H9 (cell line): ENCODE measurements around the gene WNT9A. TPM values are rescaled to one million over a fixed set of nuclear protein-coding genes. Genes with fewer than 3 reads are reported as not detected.

ENCODE experiments used
- DNase-seq: peaks from one replicate; pipeline ENCODE4 v3.0.0-alpha.2; 2017
- H2AFZ ChIP-seq: one replicate; pipeline ENCODE4 v1.6.1; 2013; ENCODE audit warnings: mild to moderate bottlenecking, low read length, control low read depth, moderate library complexity
- H2AK5ac ChIP-seq: 2 replicates; pipeline ENCODE4 v1.6.1; 2013; ENCODE audit warnings: low read length, control low read depth, mixed read lengths; ENCODE audit not compliant: insufficient read length
- H2BK120ac ChIP-seq: one replicate; pipeline ENCODE4 v1.6.1; 2013; ENCODE audit warnings: low read depth, mild to moderate bottlenecking, low read length, control low read depth, inconsistent platforms; ENCODE audit not compliant: poor library complexity, severe bottlenecking
- H2BK12ac ChIP-seq: 2 replicates; pipeline ENCODE4 v1.6.1; 2013; ENCODE audit warnings: low read length, control low read depth, mixed read lengths, low read depth; ENCODE audit not compliant: insufficient read length
- H2BK15ac ChIP-seq: 2 replicates; pipeline ENCODE4 v1.6.1; 2013; ENCODE audit warnings: low read depth, low read length, control low read depth
- H2BK20ac ChIP-seq: one replicate; pipeline ENCODE4 v1.6.1; 2013; ENCODE audit warnings: low read depth, mild to moderate bottlenecking, low read length, control low read depth, inconsistent platforms; ENCODE audit not compliant: poor library complexity, severe bottlenecking
- H2BK5ac ChIP-seq: 2 replicates; pipeline ENCODE4 v1.6.1; 2013; ENCODE audit warnings: low read length, control low read depth, mixed read lengths; ENCODE audit not compliant: insufficient read length
- H3K14ac ChIP-seq: 2 replicates; pipeline ENCODE4 v1.6.1; 2013; ENCODE audit warnings: low read length, control low read depth; ENCODE audit not compliant: insufficient read depth
- H3K18ac ChIP-seq: 2 replicates; pipeline ENCODE4 v1.6.1; 2013; ENCODE audit warnings: low read depth, mild to moderate bottlenecking, mixed read lengths, low read length, control low read depth; ENCODE audit not compliant: insufficient read length
- H3K23ac ChIP-seq: 2 replicates; pipeline ENCODE4 v1.6.1; 2013; ENCODE audit warnings: low read length, control low read depth, mixed read lengths, low read depth; ENCODE audit not compliant: insufficient read length
- H3K23me2 ChIP-seq: 2 replicates; pipeline ENCODE4 v1.6.1; 2013; ENCODE audit warnings: low read depth, mild to moderate bottlenecking, mixed read lengths, low read length, control low read depth; ENCODE audit not compliant: insufficient read length, poor library complexity, severe bottlenecking
- H3K27ac ChIP-seq: 2 replicates; pipeline ENCODE4 v1.5.1; 2013; ENCODE audit warnings: low read length, control low read depth, mixed read lengths, low read depth; ENCODE audit not compliant: insufficient read length
- H3K27me3 ChIP-seq: 2 replicates; pipeline ENCODE4 v1.6.1; 2013; ENCODE audit warnings: low read length, control low read depth, inconsistent platforms; ENCODE audit not compliant: insufficient read depth
- H3K4ac ChIP-seq: 2 replicates; pipeline ENCODE4 v1.6.1; 2013; ENCODE audit warnings: low read depth, mild to moderate bottlenecking, control low read depth, inconsistent platforms, low read length, moderate library complexity
- H3K4me1 ChIP-seq: 2 replicates; pipeline ENCODE4 v1.6.1; 2013; ENCODE audit warnings: low read length, control low read depth, inconsistent platforms; ENCODE audit not compliant: insufficient read depth
- H3K4me2 ChIP-seq: 2 replicates; pipeline ENCODE4 v1.6.1; 2013; ENCODE audit warnings: low read length, control low read depth, mixed read lengths; ENCODE audit not compliant: insufficient read length, insufficient read depth
- H3K56ac ChIP-seq: 2 replicates; pipeline ENCODE4 v1.6.1; 2013; ENCODE audit warnings: low read depth, mild to moderate bottlenecking, mixed read lengths, low read length, control low read depth; ENCODE audit not compliant: insufficient read length
- H3K79me1 ChIP-seq: 2 replicates; pipeline ENCODE4 v1.6.1; 2013; ENCODE audit warnings: low read depth, mild to moderate bottlenecking, moderate library complexity, low read length, control low read depth, inconsistent platforms; ENCODE audit not compliant: insufficient read depth, poor library complexity, severe bottlenecking
- H3K79me2 ChIP-seq: 2 replicates; pipeline ENCODE4 v1.6.1; 2013; ENCODE audit warnings: low read length, control low read depth, inconsistent platforms; ENCODE audit not compliant: insufficient read depth
- H3K9ac ChIP-seq: 2 replicates; pipeline ENCODE4 v1.6.1; 2013; ENCODE audit warnings: low read length, control low read depth, mixed read lengths; ENCODE audit not compliant: insufficient read length; ENCODE audit errors: extremely low read depth
- H3K9me3 ChIP-seq: one replicate; pipeline ENCODE4 v1.6.1; 2013; ENCODE audit warnings: low read depth, low read length, inconsistent platforms; ENCODE audit not compliant: control insufficient read depth
- H3T11ph ChIP-seq: one replicate; pipeline ENCODE4 v1.6.1; 2013; ENCODE audit warnings: mild to moderate bottlenecking, low read length, control low read depth, inconsistent platforms
- H4K20me1 ChIP-seq: one replicate; pipeline ENCODE4 v1.6.1; 2013; ENCODE audit not compliant: control insufficient read depth, insufficient read length, insufficient read depth
- H4K5ac ChIP-seq: 2 replicates; pipeline ENCODE4 v1.6.1; 2013; ENCODE audit warnings: low read depth, mild to moderate bottlenecking, mixed read lengths, low read length, control low read depth; ENCODE audit not compliant: insufficient read length
- H4K8ac ChIP-seq: replicated peaks from 2 replicates; pipeline ENCODE4 v1.6.1; 2013; ENCODE audit warnings: low read length, control low read depth, mixed read lengths, low read depth; ENCODE audit not compliant: insufficient read length
- H4K91ac ChIP-seq: 2 replicates; pipeline ENCODE4 v1.6.1; 2013; ENCODE audit warnings: low read depth, mild to moderate bottlenecking, moderate library complexity, mixed read lengths, low read length, control low read depth; ENCODE audit not compliant: insufficient read length
- H3K27ac Mint-ChIP-seq, 3 experiments: 2 replicates in 2 of 3; 3 replicates in 1 of 3; pipeline ENCODE4 v1.8.0; 2020 to 2021; ENCODE audit warnings: mixed read lengths in 3 of 3, mild to moderate bottlenecking in 1 of 3, moderate library complexity in 1 of 3
- H3K27me3 Mint-ChIP-seq: 2 replicates; pipeline ENCODE4 v1.8.0; 2021; ENCODE audit warnings: low read depth, mild to moderate bottlenecking, moderate library complexity, mixed read lengths
- H3K36me3 Mint-ChIP-seq, 3 experiments: 2 replicates in 2 of 3; 3 replicates in 1 of 3; pipeline ENCODE4 v1.8.0; 2020 to 2021; ENCODE audit warnings: low read depth in 3 of 3, mixed read lengths in 3 of 3; ENCODE audit not compliant: insufficient read depth in 1 of 3
- H3K4me1 Mint-ChIP-seq, 2 experiments: 2 replicates each; pipeline ENCODE4 v1.8.0; 2020; ENCODE audit warnings: mixed read lengths in 2 of 2
- H3K4me3 Mint-ChIP-seq, 2 experiments: 2 replicates in 1 of 2; 3 replicates in 1 of 2; pipeline ENCODE4 v1.8.0; 2020 to 2021; ENCODE audit warnings: mild to moderate bottlenecking in 2 of 2, mixed read lengths in 2 of 2, moderate library complexity in 1 of 2
- H3K9me3 Mint-ChIP-seq, 2 experiments: 2 replicates in 1 of 2; 3 replicates in 1 of 2; pipeline ENCODE4 v1.8.0; 2020; ENCODE audit warnings: mild to moderate bottlenecking in 2 of 2, mixed read lengths in 2 of 2, moderate library complexity in 1 of 2
- CTCF ChIP-seq: fragments of 200-600 bp; sonication (generic); conservative IDR thresholded peaks from 3 replicates; pipeline ENCODE4 v1.8.0; 2021; ENCODE audit warnings: antibody characterized with exemption, mild to moderate bottlenecking
- WGBS: extraction: QIAGEN DNeasy Blood & Tissue Kit; methylation state at CpG from one replicate; pipeline ENCODE4 v1.1.7; 2013; ENCODE audit warnings: missing lambda C conversion rate, low lambda C conversion rate, mixed read lengths; ENCODE audit not compliant: insufficient read length; ENCODE audit errors: extremely low coverage; 5-methylcytosine and 5-hydroxymethylcytosine counted together
- total RNA-seq: library from RNA; stranded (reverse); gene quantifications from 2 replicates; pipeline ENCODE4 v1.2.1, GENCODE V29; 2021

WNT9A gene
- total RNA-seq, 1 experiment from 2014 or later = 0.77 TPM

GRCh38 chr1:227920896-227921295, 26.8 kb downstream of the WNT9A start:
- Histone ChIP-seq H4K20me1 (no peaks in the 10 kb centered on the region), H3K4me2 (no peak overlapping the region), H2AFZ (no peak overlapping the region), H4K91ac (no peak overlapping the region), H3K27me3 (no peaks in the 10 kb centered on the region), H3K9me3 (no peaks in the 10 kb centered on the region), H3K79me2 (no peaks in the 10 kb centered on the region), H3K18ac (no peak overlapping the region), H3K23me2 (no peaks in the 10 kb centered on the region), H2BK5ac (no peak overlapping the region), H3K14ac (no peak overlapping the region; the same call in 1 of the 2 replicates), H3K4me1 (peaks cover 4% of the 10 kb centered on the region; the same call in 1 of the 2 replicates), H3T11ph (no peak overlapping the region), H4K8ac (no peak overlapping the region), H2BK15ac (no peak overlapping the region), H3K4ac (no peak overlapping the region), H3K79me1 (no peaks in the 10 kb centered on the region), H3K9ac (no peak overlapping the region), H2BK120ac (no peak overlapping the region), H2BK12ac (no peak overlapping the region), H3K27ac (no peak overlapping the region), H2BK20ac (no peak overlapping the region), H3K23ac (no peak overlapping the region), H4K5ac (no peak overlapping the region), H3K56ac (no peak overlapping the region), H2AK5ac (no peak overlapping the region)
- Mint-ChIP-seq H3K27me3 (no peaks in the 10 kb centered on the region), H3K9me3 (no peaks in the 10 kb centered on the region), H3K27ac (no peak overlapping the region), H3K4me1 (peaks cover 24 to 35% of the 10 kb centered on the region in 2 experiments), H3K4me3 (no peak overlapping the region), H3K36me3 (no peaks in the 10 kb centered on the region)
- TF ChIP-seq CTCF = no peak
- no CpG with 5 or more reads among the region's 8 CpGs for WGBS
- no peak for DNase-seq
